GM10248 (cell line): ENCODE data around the gene GPC6.

ENCODE experiments used
- CTCF ChIA-PET: fragments of 300-600 bp; sonication (Branson Sonifier 250); formaldehyde crosslinking; extraction: SDS; loops from one replicate; lab custom pipeline; 2021; ENCODE audit warnings: antibody characterized with exemption; lab: Yijun Ruan, JAX
- POLR2A ChIA-PET: fragments of 350-650 bp; sonication (Branson Sonifier 250); formaldehyde crosslinking; extraction: SDS; loops from one replicate; lab custom pipeline; 2020; ENCODE audit warnings: antibody characterized with exemption; lab: Yijun Ruan, JAX
- DNase-seq: peaks from one replicate; pipeline ENCODE4 v3.0.0; 2012; ENCODE audit errors: extremely low spot score
- TF ChIP-seq, protein P1 (sequence below): IDR thresholded peaks from 2 replicates; pipeline ENCODE4 v1.5.1; 2012; ENCODE audit warnings: mild to moderate bottlenecking, low read depth; ENCODE audit errors: extremely low read depth, missing control alignments, control extremely low read depth

GPC6 gene

DNA sequence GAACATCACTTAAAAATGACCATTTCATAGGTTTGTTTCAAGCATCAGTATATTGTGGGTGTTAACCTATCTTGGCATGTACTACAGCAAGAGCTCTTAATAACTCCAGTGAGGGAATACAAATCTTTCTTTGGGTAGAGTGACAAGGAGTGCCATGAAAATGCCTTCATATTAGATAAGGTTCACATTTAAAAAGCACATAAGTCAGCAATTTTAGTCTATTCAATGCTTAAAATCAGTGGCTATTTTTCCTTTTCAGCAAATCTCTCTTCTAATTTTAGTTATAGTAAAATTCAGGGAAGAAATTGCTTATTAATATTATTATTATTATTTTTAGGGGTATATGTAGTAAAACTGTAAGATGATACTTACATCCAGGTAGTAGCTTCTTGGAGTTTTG, 291.1 kb downstream of the GPC6 start:
- TF ChIP-seq, protein P1, sequence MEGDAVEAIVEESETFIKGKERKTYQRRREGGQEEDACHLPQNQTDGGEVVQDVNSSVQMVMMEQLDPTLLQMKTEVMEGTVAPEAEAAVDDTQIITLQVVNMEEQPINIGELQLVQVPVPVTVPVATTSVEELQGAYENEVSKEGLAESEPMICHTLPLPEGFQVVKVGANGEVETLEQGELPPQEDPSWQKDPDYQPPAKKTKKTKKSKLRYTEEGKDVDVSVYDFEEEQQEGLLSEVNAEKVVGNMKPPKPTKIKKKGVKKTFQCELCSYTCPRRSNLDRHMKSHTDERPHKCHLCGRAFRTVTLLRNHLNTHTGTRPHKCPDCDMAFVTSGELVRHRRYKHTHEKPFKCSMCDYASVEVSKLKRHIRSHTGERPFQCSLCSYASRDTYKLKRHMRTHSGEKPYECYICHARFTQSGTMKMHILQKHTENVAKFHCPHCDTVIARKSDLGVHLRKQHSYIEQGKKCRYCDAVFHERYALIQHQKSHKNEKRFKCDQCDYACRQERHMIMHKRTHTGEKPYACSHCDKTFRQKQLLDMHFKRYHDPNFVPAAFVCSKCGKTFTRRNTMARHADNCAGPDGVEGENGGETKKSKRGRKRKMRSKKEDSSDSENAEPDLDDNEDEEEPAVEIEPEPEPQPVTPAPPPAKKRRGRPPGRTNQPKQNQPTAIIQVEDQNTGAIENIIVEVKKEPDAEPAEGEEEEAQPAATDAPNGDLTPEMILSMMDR, result no peak
- ChIA-PET POLR2A (no interaction called here), CTCF (interaction anchor here (1.4 kb wide), 1 partner anchor 9 kb away, joined by 3 read pairs; no protein-coding TSS in a partner anchor)
- no peak for DNase-seq

DNA sequence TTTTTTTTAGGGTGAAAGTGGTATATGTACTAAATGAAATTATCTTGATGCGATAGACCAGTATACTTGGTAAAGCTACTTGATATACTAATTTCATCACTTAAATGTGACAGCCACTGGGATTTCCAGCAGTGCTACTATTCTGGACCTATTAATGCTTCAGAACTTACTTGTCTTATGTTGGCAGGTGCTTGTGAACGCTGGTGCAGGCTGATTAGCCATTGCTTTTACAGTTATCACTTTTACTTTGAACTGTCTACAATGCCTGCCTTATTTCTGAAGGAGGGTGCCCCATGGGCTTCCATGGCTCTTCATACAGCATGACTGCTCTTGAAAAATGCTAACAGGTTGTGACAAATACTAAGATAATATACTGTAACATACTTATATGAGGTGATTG, 294.7 kb downstream of the GPC6 start:
- TF ChIP-seq, protein P1, result no peak
- ChIA-PET CTCF (interaction anchor here (1.3 kb wide), 1 partner anchor 89 kb away, joined by 3 read pairs; no protein-coding TSS in a partner anchor), POLR2A (no interaction called here)
- DNase-seq, result no peak

- TF ChIP-seq, protein P1, result no peak
- ChIA-PET POLR2A (no interaction called here), CTCF (interaction anchor here (1.3 kb wide), 1 partner anchor 90 kb away, joined by 3 read pairs; no protein-coding TSS in a partner anchor)
- no peak for DNase-seq
Measured at GRCh38 chr13:93522501-93522900, 295.9 kb downstream of the GPC6 start.

DNA sequence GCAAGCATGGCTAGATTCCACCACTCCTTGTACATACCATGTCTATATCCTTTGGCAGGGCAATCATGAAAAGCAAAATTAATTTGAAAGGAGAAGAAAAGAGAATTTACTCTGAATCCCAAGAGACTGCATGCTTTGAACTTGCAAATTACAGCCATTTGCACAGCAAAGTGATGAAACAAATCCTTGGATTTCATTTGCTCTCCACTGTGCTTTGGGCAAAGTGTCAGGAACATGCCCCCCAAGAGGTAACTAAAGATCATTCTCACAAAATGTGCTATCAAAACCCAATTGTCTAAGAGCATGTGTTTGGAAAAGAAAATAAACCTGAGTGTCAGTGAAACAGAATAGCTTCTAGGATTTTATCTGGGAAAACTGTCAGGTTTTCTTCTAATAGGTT, 298.5 kb downstream of the GPC6 start:
- DNase-seq, result no peak
- CTCF ChIA-PET, result interaction anchor here (1.5 to 1.6 kb wide), 4 partner anchors 9 to 61 kb away, joined by 3 to 5 read pairs (median 5); no protein-coding TSS in a partner anchor
- POLR2A ChIA-PET, result no interaction called here
- TF ChIP-seq, protein P1, result no peak

DNA sequence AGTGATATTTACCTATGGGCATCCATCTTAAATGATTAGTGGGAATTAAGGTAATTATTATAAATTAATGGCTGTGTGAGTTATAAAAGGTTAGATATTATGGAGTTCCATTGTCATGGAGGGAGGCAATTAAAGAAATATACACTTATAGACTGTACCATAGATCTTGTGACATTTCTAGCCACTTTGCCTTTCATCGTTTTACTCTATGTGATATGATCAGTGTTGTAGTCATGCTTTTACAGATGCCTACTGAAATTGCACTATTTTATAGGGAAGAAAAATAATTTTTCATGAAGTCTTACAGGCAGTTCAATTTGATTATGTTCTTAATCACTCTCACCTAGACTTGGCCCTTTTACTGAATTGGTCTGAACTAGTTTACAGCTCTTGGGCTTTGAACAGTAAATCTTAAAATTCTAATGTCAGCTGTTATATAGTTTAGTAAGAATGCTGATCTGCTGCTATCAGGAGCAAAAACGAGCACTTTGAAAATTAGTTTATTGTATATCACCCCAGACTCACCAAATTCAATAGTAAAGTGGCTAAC, 301.2 kb downstream of the GPC6 start:
- TF ChIP-seq, protein P1, result no peak
- DNase-seq, result no peak
- POLR2A ChIA-PET, result no interaction called here
- CTCF ChIA-PET, result no interaction called here

DNA sequence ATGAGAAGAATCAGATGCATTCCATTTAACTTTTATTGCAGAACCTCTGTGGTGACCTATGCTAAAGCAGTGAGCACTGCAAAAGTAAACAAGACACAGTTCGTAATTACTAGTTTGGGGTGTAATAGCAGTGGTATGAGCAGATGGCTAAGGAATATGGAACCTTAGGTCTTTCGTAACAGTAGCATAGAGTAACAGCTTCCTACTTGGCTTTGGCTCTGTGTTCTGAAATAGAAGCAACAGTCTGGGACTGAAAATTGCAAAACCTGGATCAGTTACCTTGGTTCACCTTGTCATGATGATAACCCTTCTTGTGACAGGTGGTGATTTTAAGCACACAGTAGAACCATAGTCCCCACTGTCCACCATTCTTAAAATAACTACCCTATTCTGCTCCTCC, 303.4 kb downstream of the GPC6 start:
- TF ChIP-seq, protein P1, result no peak
- ChIA-PET CTCF (no interaction called here), POLR2A (no interaction called here)
- DNase-seq, result no peak
